HCT116 (cell line): ENCODE data around the gene TEX261.

Experiments
- CTCF ChIP-seq, 3 experiments: fragments of 200-600 bp in 1 of 3; sonication (generic) in 1 of 3; IDR thresholded peaks in 2 of 3; conservative IDR thresholded peaks in 1 of 3; 2 replicates each; pipeline ENCODE4 v1.5.1; 2012 to 2017; ENCODE audit warnings: low read depth in 2 of 3, low read length in 2 of 3, antibody characterized with exemption in 1 of 3, borderline replicate concordance in 1 of 3, control low read depth in 1 of 3, mild to moderate bottlenecking in 1 of 3, mixed read lengths in 1 of 3, mixed run types in 1 of 3, moderate library complexity in 1 of 3; ENCODE audit not compliant: insufficient read depth in 1 of 3
- EGR1 ChIP-seq: IDR thresholded peaks from 2 replicates; pipeline ENCODE4 v1.6.1; 2012; ENCODE audit warnings: low read depth
- EZH2 ChIP-seq: fragments of 200-600 bp; sonication (generic); IDR thresholded peaks from 2 replicates; pipeline ENCODE4 v1.6.1; 2017; ENCODE audit warnings: antibody characterized with exemption, mixed run types
- JUND ChIP-seq: IDR thresholded peaks from 2 replicates; pipeline ENCODE4 v1.6.1; 2012
- MAX ChIP-seq: IDR thresholded peaks from 2 replicates; pipeline ENCODE4 v1.6.1; 2012
- POLR2A ChIP-seq: IDR thresholded peaks from 2 replicates; pipeline ENCODE4 v1.7.0; 2011; ENCODE audit warnings: borderline replicate concordance; ENCODE audit not compliant: insufficient read depth, insufficient read length; ENCODE audit errors: extremely low read depth
- POLR2AphosphoS5 ChIP-seq: IDR thresholded peaks from 2 replicates; pipeline ENCODE4 v1.6.1; 2011; ENCODE audit warnings: mild to moderate bottlenecking, low read depth, low read length, moderate library complexity
- RAD21 ChIP-seq: IDR thresholded peaks from 2 replicates; pipeline ENCODE4 v1.6.1; 2012; ENCODE audit warnings: low read depth, mild to moderate bottlenecking

GRCh38 chr2:71000780-71001591 lies 6.3 kb upstream of the TEX261 start:
- no peak for TF ChIP-seq POLR2A
- TF ChIP-seq RAD21 = peak; percentile 44
- no peak for TF ChIP-seq EGR1
- peak; percentile 67 to 96 (median 93); a peak in 5 of 6 replicates for TF ChIP-seq CTCF (IDR thresholded peaks at IDR 0.05 in 2 of 3, conservative IDR thresholded peaks at IDR 0.05 in 1 of 3; ENCODE audit: borderline replicate concordance in 1 of 3, insufficient read depth in 1 of 3, low read depth in 2 of 3, low read length in 2 of 3)
- TF ChIP-seq EZH2 = no peak
- TF ChIP-seq POLR2AphosphoS5 = peak; percentile 81
- no peak for TF ChIP-seq JUND
- no peak for TF ChIP-seq MAX
